Measurements from ENCODE around the gene RSPH4A. TPM values are rescaled to one million over a fixed set of nuclear protein-coding genes. Genes with fewer than 3 reads are reported as not detected.
A peak's percentile ranks its signal among the peaks of the same experiment; 100 is the strongest.

Gene RSPH4A
- total RNA-seq, 4 donors from 2014 or later = 0.51 to 15.9 (median 5.4) TPM

DNA sequence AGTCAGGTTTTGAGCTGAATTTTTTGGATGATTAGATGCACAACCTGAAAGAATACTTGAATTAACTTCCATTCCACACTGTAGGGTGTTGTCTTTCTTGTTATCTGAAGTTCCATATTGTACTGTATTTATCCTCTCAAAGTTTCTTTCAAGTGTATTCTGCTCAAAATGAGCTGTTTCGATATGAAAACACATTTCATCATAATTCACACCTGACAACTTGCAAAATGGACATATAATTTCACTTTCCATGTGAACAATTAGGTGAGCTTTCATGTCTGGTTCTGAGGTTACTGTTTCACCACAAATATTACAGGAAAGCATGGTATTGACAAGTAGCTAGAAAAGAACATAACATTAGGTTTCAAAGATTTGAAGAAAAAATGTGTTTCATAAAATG is 50.6 kb downstream of the RSPH4A start:
- H3K27ac ChIP-seq = no peak overlapping the region
- DNase-seq = no peak
- no peaks in the 10 kb centered on the region for H3K36me3 ChIP-seq
- H3K4me3 ChIP-seq = no peak overlapping the region
- TF ChIP-seq POLR2A (IDR thresholded peaks at IDR 0.05) = no peak
- TF ChIP-seq, protein P1, sequence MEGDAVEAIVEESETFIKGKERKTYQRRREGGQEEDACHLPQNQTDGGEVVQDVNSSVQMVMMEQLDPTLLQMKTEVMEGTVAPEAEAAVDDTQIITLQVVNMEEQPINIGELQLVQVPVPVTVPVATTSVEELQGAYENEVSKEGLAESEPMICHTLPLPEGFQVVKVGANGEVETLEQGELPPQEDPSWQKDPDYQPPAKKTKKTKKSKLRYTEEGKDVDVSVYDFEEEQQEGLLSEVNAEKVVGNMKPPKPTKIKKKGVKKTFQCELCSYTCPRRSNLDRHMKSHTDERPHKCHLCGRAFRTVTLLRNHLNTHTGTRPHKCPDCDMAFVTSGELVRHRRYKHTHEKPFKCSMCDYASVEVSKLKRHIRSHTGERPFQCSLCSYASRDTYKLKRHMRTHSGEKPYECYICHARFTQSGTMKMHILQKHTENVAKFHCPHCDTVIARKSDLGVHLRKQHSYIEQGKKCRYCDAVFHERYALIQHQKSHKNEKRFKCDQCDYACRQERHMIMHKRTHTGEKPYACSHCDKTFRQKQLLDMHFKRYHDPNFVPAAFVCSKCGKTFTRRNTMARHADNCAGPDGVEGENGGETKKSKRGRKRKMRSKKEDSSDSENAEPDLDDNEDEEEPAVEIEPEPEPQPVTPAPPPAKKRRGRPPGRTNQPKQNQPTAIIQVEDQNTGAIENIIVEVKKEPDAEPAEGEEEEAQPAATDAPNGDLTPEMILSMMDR (IDR thresholded peaks at IDR 0.05) = no peak
- H3K4me1 ChIP-seq = no peaks in the 10 kb centered on the region
- H3K27me3 ChIP-seq = no peaks in the 10 kb centered on the region
- H3K9me3 ChIP-seq = no peaks in the 10 kb centered on the region
- intact Hi-C loops (cut with DNase I; ENCODE audit: low total_unique reads) = no loop called here

DNA sequence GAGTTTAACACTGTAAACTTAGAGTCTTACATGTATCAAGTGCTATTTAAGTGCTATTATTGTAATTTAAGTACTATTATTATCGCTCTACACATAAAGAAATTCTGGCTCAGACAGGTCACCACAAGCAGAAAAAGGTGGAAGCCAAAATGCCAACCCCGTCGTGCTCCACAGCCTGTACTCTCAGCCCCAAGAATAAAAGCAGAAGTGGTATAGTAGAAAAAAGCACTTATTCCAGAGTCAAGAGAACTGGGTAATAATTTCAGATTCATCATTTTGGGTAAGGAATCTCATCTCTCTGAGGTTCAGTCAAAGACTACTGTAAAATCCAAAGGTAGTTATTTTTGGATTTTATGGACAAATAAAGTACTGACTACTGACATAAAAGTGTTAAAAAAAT is 51.3 kb downstream of the RSPH4A start:
- intact Hi-C loops (cut with DNase I; ENCODE audit: low total_unique reads) = no loop called here
- H3K36me3 ChIP-seq = no peaks in the 10 kb centered on the region

DNA sequence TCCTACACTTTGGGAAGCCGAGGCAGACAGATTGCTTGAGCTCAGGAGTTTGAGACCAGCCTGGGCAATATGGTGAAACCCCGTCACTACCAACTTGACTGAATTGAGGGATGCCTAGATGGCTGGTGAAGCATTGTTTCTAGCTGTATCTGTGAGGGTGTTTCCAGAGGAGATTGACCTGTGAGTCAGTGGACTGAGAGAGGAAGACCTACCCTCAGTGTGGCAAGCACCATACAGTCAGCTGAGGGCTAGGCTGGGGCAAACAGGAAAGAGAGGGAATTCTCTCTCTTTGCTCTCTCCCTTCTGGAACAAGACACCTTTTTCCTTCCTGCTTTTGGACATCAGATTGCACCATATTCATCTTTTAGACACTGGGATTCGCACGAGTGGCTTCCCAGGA is 56.0 kb downstream of the RSPH4A start:
- Histone ChIP-seq H3K9me3 (no peaks in the 10 kb centered on the region), H3K4me3 (no peak overlapping the region), H3K36me3 (no peaks in the 10 kb centered on the region), H3K4me1 (no peaks in the 10 kb centered on the region), H3K27ac (no peak overlapping the region), H3K27me3 (no peaks in the 10 kb centered on the region)
- TF ChIP-seq POLR2A (IDR thresholded peaks at IDR 0.05) = no peak
- TF ChIP-seq, protein P1 (IDR thresholded peaks at IDR 0.05) = no peak
- intact Hi-C loops (cut with DNase I; ENCODE audit: low total_unique reads) = no loop called here
- DNase-seq = no peak

More for the DNA sequence above, 51.3 kb downstream of the RSPH4A start:
- no peaks in the 10 kb centered on the region for H3K9me3 ChIP-seq
- H3K27me3 ChIP-seq = no peaks in the 10 kb centered on the region
- peak overlapping the region in 1 of 2 donors; percentile 66 for H3K27ac ChIP-seq
- no peaks in the 10 kb centered on the region for H3K4me1 ChIP-seq
- no peak for TF ChIP-seq POLR2A (IDR thresholded peaks at IDR 0.05)
- TF ChIP-seq, protein P1 (IDR thresholded peaks at IDR 0.05) = no peak
- peak overlapping the region; percentile 82 to 93 for H3K4me3 ChIP-seq
- DNase-seq = no peak

DNA sequence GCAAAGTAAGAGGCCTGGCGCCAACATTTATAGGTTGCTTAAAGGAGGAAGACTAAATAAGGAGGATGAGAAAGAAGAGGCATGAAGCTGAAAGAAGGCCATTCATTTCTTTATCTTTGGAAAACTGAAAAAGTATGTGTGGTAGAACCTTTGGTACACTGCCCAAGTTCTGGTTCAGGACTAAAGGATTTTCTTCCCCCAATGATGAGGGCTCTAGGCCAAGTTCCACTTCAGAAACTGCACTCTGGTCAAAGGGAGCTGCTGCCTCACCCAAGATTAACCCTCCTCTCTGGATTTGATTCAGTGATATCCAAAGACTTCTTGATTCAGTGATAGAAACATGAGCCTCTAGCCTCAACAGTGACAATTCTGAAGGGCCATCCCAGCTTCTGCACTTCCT is 59.7 kb downstream of the RSPH4A start:
- no peak for DNase-seq
- no peak for TF ChIP-seq POLR2A (IDR thresholded peaks at IDR 0.05)
- TF ChIP-seq, protein P1 (IDR thresholded peaks at IDR 0.05) = no peak
- no peak overlapping the region for H3K4me3 ChIP-seq
- no peaks in the 10 kb centered on the region for H3K4me1 ChIP-seq
- no peaks in the 10 kb centered on the region for H3K9me3 ChIP-seq
- H3K27me3 ChIP-seq = no peaks in the 10 kb centered on the region
- H3K27ac ChIP-seq = no peak overlapping the region
- H3K36me3 ChIP-seq = no peaks in the 10 kb centered on the region
- intact Hi-C loops (cut with DNase I; ENCODE audit: low total_unique reads) = no loop called here

DNA sequence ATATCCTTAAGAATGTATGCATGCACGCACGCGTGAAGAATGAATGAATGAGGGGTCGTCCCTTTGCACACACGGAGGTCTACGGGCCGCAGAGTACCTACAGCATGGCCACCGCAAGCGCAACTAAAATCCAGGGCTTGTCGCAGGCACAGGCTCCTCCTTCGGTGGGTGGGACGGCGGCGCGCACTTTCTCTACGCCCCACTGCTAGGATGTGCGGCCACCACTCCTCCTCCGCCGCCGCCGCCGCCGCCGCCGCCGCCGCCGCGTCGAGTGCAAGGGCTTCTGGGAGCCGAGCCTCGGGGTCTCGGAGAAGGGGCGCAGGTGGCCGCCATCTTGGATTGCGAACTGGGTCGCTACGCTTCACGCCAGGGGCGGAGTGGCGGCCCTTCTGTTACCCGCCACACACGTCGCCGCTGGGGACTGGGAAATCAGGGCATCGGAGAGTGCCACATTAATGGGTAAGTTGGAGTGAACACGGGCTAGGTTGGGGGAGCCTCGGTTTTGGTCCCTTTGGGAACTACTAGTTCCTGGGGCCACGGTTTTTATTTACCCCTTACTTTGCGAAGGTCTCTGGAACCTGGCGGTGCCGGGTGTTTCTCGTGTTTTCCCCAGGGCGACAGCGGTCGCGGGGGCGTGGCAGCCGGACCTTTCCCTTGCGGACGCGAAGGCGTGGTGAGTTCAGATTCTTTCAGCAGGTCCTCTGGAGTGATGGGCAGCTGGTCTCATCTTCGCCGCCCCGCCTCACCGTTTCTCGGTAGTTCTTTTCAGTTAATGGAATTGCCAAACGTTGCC is 64.8 kb downstream of the RSPH4A start, which contains the start of gene KPNA5:
Gene KPNA5, plus strand, starts transcription at position 332 of the 793 bp plus-strand sequence. Its CDS starts 124 bp downstream, at position 456.
- peak; percentile 86 to 88 for DNase-seq
- Histone ChIP-seq H3K27me3 (no peaks in the 10 kb centered on the region), H3K4me1 (peaks cover 0 to 4% of the 10 kb centered on the region in 2 donors), H3K27ac (peak within 1 kb of the TSS; percentile 84 to 86), H3K9me3 (no peaks in the 10 kb centered on the region), H3K4me3 (peak within 1 kb of the TSS; percentile 61 to 74), H3K36me3 (no peaks in the 10 kb centered on the region)
- intact Hi-C loops (cut with DNase I; ENCODE audit: low total_unique reads) = no loop called here
- TF ChIP-seq POLR2A (IDR thresholded peaks at IDR 0.05) = peak; percentile 72 to 74
- TF ChIP-seq, protein P1 (IDR thresholded peaks at IDR 0.05) = no peak
